Upper lobe of left lung (tissue), 6 donors: ENCODE results near the gene RAD50. TPM values are rescaled to one million over a fixed set of nuclear protein-coding genes. Genes with fewer than 3 reads are reported as not detected.

Experiments
- ATAC-seq, 2 donors: fragments of 200-7000 bp; cut with Tn5 transposase; one replicate each; pipeline ENCODE4 v1.9.1; 2022; ENCODE audit warnings: mild to moderate bottlenecking in 2 of 2, moderate library complexity in 2 of 2; ENCODE audit not compliant: low FRiP score in 2 of 2
- DNase-seq, 2 donors: peaks; one replicate each; pipeline ENCODE4 v3.0.0-alpha.2; 2019 to 2020
- H3K27ac ChIP-seq, 4 donors: fragments of 200-600 bp; sonication (generic); one replicate each; pipeline ENCODE4 v1.5.1; 2016 to 2019
- H3K27me3 ChIP-seq, 4 donors: fragments of 200-600 bp; sonication (generic); one replicate each; pipeline ENCODE4 v1.5.1; 2017 to 2019
- H3K36me3 ChIP-seq, 4 donors: fragments of 200-600 bp; sonication (generic); one replicate each; pipeline ENCODE4 v1.5.1; 2016 to 2019
- H3K4me1 ChIP-seq, 4 donors: fragments of 200-600 bp; sonication (generic); one replicate each; pipeline ENCODE4 v1.5.1; 2018 to 2019
- H3K4me3 ChIP-seq, 4 donors: fragments of 200-600 bp; sonication (generic); one replicate each; pipeline ENCODE4 v1.5.1; 2017 to 2019; ENCODE audit warnings: mild to moderate bottlenecking in 2 of 4, moderate library complexity in 1 of 4
- H3K9me3 ChIP-seq, 4 donors: fragments of 200-600 bp; sonication (generic); one replicate each; pipeline ENCODE4 v1.5.1; 2018 to 2019
- EP300 ChIP-seq, 4 donors: sonication (generic); formaldehyde crosslinking; IDR thresholded peaks; one replicate each; pipeline ENCODE4 v1.5.1; 2017; ENCODE audit warnings: antibody characterized with exemption in 4 of 4, control low read depth in 2 of 4
- POLR2A ChIP-seq, 4 donors: fragments of 450-650 bp; IDR thresholded peaks; one replicate each; pipeline ENCODE4 v1.5.1; 2016 to 2017; ENCODE audit warnings: antibody characterized with exemption in 4 of 4, mild to moderate bottlenecking in 2 of 4
- POLR2AphosphoS5 ChIP-seq, 2 donors: sonication (generic); formaldehyde crosslinking; IDR thresholded peaks; one replicate each; pipeline ENCODE4 v1.5.1; 2017; ENCODE audit warnings: antibody characterized with exemption in 2 of 2
- WGBS, 2 donors: methylation state at CpG; one replicate each; pipeline ENCODE4 v1.1.5; 2017 to 2018; 5-methylcytosine and 5-hydroxymethylcytosine counted together
- total RNA-seq, 6 donors: library from RNA; depleted of rRNA in 4 of 6; stranded (reverse); fragments of >200 nt in 4 of 6; gene quantifications; one replicate each; pipeline versions ENCODE4 v1.1.0 to v1.2.1, GENCODE V29; 2016 to 2021
- TF ChIP-seq, protein P1 (sequence below), 6 experiments: fragments of 450-650 bp in 4 of 6; fragments of 200-600 bp in 2 of 6; sonication (generic) in 2 of 6; IDR thresholded peaks; one replicate each; pipeline ENCODE4 v1.5.1; 2016 to 2019; ENCODE audit warnings: antibody characterized with exemption in 6 of 6
- donor health status: DM: no; HTN: no; CAD: no; lungs with moderate emphysema.
- donor health status: DM: no; HTN: yes; CAD: no; lungs with severe emphysema.

The RAD50 gene
- total RNA-seq, 6 donors from 2014 or later, result 26.2 to 105 (median 33.3) TPM

DNA sequence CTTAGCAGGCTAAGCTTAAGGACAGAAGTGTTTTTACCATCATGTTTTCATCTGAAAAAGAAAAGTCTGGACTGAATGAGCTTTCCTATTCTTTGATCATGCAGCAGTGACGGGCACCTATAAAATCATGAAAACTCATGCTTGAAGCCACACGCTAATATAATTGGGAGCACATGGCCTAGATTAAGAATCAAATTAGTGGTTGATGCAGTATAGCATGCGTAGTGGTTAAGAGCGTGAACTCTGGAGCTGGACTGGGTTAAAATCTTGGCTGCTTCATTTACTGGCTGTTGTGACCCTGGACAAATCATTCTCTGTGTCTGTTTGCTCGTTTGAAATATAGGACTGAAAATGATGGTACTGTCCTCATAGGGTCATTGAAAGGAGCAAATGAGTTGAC lies 51.3 kb downstream of the RAD50 start:
- Histone ChIP-seq H3K27ac (no peak overlapping the region), H3K27me3 (no peaks in the 10 kb centered on the region), H3K4me1 (no peaks in the 10 kb centered on the region), H3K4me3 (no peak overlapping the region), H3K9me3 (no peaks in the 10 kb centered on the region), H3K36me3 (peaks cover 22 to 80% (median 35%) of the 10 kb centered on the region in 4 donors)
- WGBS, 2 donors, result 95% methylated on average over 5 of the region's 5 CpGs
- DNase-seq (no peak), ATAC-seq (no peak)
- TF ChIP-seq POLR2A (IDR thresholded peaks at IDR 0.05), result no peak
- TF ChIP-seq, protein P1, sequence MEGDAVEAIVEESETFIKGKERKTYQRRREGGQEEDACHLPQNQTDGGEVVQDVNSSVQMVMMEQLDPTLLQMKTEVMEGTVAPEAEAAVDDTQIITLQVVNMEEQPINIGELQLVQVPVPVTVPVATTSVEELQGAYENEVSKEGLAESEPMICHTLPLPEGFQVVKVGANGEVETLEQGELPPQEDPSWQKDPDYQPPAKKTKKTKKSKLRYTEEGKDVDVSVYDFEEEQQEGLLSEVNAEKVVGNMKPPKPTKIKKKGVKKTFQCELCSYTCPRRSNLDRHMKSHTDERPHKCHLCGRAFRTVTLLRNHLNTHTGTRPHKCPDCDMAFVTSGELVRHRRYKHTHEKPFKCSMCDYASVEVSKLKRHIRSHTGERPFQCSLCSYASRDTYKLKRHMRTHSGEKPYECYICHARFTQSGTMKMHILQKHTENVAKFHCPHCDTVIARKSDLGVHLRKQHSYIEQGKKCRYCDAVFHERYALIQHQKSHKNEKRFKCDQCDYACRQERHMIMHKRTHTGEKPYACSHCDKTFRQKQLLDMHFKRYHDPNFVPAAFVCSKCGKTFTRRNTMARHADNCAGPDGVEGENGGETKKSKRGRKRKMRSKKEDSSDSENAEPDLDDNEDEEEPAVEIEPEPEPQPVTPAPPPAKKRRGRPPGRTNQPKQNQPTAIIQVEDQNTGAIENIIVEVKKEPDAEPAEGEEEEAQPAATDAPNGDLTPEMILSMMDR (IDR thresholded peaks at IDR 0.05), result no peak
- no peak for TF ChIP-seq POLR2AphosphoS5 (IDR thresholded peaks at IDR 0.05)
- no peak for TF ChIP-seq EP300 (IDR thresholded peaks at IDR 0.05)

DNA sequence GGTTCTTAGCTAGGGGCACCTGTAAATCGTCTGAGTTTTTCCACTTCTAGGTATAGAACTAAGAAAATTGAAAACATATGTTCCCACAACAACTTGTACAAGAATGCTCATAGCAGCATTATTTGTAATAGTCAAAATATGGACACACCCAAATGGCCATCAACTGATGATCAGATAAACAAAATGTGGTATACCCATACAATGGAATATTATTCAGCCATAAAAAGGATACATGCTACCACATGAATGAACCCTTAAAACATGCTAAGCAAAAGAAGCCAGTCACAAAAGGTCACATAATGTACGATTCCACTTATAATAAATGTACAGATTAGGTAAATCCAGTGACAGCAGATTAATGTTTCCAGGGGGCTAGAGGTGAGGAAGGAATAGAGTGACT lies 55.2 kb downstream of the RAD50 start:
- 94 to 97% methylated on average over 2 of the region's 2 CpGs for WGBS, 2 donors
- Histone ChIP-seq H3K27ac (no peak overlapping the region), H3K36me3 (peaks cover 7 to 80% (median 32%) of the 10 kb centered on the region in 4 donors), H3K27me3 (no peaks in the 10 kb centered on the region), H3K9me3 (no peaks in the 10 kb centered on the region), H3K4me1 (no peaks in the 10 kb centered on the region), H3K4me3 (no peak overlapping the region)
- no peak for ATAC-seq
- no peak for DNase-seq
- TF ChIP-seq POLR2A (IDR thresholded peaks at IDR 0.05) (no peak), EP300 (IDR thresholded peaks at IDR 0.05) (no peak), POLR2AphosphoS5 (IDR thresholded peaks at IDR 0.05) (no peak)
- TF ChIP-seq, protein P1 (IDR thresholded peaks at IDR 0.05), result no peak

DNA sequence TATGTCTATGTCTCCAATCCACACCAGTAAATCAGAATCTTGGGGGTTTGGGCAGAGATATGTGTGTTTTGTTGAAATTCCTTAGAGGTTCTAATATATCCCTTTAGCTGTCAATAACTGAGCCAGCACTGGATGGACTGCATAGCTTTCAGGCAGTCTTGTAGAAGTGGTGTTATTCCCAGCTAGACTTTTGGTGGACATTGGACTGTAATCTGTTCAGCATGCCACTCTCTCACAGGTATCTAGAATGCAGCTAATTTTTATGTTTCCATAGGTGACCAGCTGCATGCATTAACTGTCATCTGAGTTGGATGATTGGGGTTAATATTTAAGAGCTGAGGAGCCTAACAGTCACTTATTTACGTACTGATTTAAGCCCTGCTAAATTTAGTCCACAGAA lies 56.1 kb downstream of the RAD50 start:
- H3K27me3 ChIP-seq, result no peaks in the 10 kb centered on the region
- WGBS, 2 donors, result 82 to 93% methylated on average over 1 of the region's 1 CpG
- peaks cover 7 to 81% (median 32%) of the 10 kb centered on the region in 4 donors for H3K36me3 ChIP-seq
- H3K4me3 ChIP-seq, result no peak overlapping the region
- DNase-seq, result no peak
- ATAC-seq, result no peak
- H3K4me1 ChIP-seq, result no peaks in the 10 kb centered on the region
- no peak overlapping the region for H3K27ac ChIP-seq
- TF ChIP-seq POLR2A (IDR thresholded peaks at IDR 0.05) (no peak), POLR2AphosphoS5 (IDR thresholded peaks at IDR 0.05) (no peak), EP300 (IDR thresholded peaks at IDR 0.05) (no peak)
- TF ChIP-seq, protein P1 (IDR thresholded peaks at IDR 0.05), result no peak
- H3K9me3 ChIP-seq, result no peaks in the 10 kb centered on the region

DNA sequence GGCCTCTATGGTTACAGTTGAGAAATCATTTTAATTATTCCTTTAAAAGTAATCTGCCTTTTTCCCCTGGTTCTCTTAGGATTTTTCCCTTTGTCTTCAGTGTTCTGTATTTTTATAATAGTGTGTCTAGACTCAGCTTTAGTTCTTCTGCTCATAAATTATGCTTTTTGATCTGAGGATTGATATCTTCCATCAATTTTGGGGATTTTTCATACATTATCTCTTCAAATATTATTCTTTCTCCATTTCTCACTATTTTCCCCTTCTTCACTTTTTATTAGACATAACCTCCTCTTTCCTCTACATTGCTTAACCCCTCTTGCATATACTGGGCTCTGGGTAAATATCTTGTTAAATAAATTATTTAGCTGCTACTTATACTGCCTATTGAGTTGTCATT lies 64.9 kb downstream of the RAD50 start:
- H3K27me3 ChIP-seq, result no peaks in the 10 kb centered on the region
- DNase-seq (no peak), ATAC-seq (no peak)
- no peaks in the 10 kb centered on the region for H3K4me1 ChIP-seq
- H3K9me3 ChIP-seq, result no peaks in the 10 kb centered on the region
- peaks cover 0 to 50% (median 7%) of the 10 kb centered on the region in 4 donors for H3K36me3 ChIP-seq
- TF ChIP-seq, protein P1 (IDR thresholded peaks at IDR 0.05), result no peak
- TF ChIP-seq POLR2A (IDR thresholded peaks at IDR 0.05), result no peak
- TF ChIP-seq EP300 (IDR thresholded peaks at IDR 0.05), result no peak
- no peak for TF ChIP-seq POLR2AphosphoS5 (IDR thresholded peaks at IDR 0.05)
- H3K4me3 ChIP-seq, result no peak overlapping the region
- H3K27ac ChIP-seq, result no peak overlapping the region

DNA sequence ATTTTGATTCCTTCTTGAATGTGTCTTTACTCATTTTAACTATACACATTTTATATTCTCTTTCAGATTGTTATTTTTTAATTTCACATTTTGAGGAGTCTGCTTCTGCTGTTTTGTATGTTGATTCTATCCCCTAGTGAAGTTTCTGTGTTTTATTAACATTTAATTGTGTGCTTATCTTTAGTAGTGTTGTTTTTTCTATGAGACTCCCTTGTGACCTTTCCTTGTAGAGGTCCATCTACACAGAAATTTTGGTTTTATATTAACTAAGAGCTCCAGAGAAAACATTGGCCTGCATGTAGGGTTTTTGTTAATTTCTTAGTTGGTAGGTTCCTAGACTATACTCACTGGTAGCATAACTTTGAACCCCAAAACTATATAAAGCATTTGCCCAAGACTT lies 65.8 kb downstream of the RAD50 start:
- peaks cover 0 to 41% (median 7%) of the 10 kb centered on the region in 4 donors for H3K36me3 ChIP-seq
- ATAC-seq, result no peak

More for the DNA sequence above, 65.8 kb downstream of the RAD50 start:
- no peaks in the 10 kb centered on the region for H3K4me1 ChIP-seq
- no peaks in the 10 kb centered on the region for H3K9me3 ChIP-seq
- no peak overlapping the region for H3K4me3 ChIP-seq
- no peak overlapping the region for H3K27ac ChIP-seq
- H3K27me3 ChIP-seq, result no peaks in the 10 kb centered on the region
- no peak for DNase-seq
- no peak for TF ChIP-seq POLR2AphosphoS5 (IDR thresholded peaks at IDR 0.05)
- TF ChIP-seq, protein P1 (IDR thresholded peaks at IDR 0.05), result no peak
- TF ChIP-seq EP300 (IDR thresholded peaks at IDR 0.05), result no peak
- no peak for TF ChIP-seq POLR2A (IDR thresholded peaks at IDR 0.05)
